Measurements from ENCODE around the gene ERCC4. TPM values are rescaled to one million over a fixed set of nuclear protein-coding genes. Genes with fewer than 3 reads are reported as not detected.

ERCC4 gene
- total RNA-seq, 1 experiment from 2014 or later = 7.1 TPM

- Histone ChIP-seq H3K4me1 (peaks cover 25% of the 10 kb centered on the region), H3K27me3 (replicated peaks; ENCODE audit: control insufficient read depth, insufficient read depth, low read length) (no peaks in the 10 kb centered on the region), H3K4me3 (ENCODE audit: low read depth, low read length) (no peak overlapping the region), H3K36me3 (ENCODE audit: control insufficient read depth, insufficient read depth, low read length) (no peaks in the 10 kb centered on the region), H3K9me3 (no peaks in the 10 kb centered on the region)
- Mint-ChIP-seq H3K36me3 (ENCODE audit: insufficient read depth, unreplicated experiment) (no peaks in the 10 kb centered on the region), H3K9me3 (ENCODE audit: unreplicated experiment) (no peaks in the 10 kb centered on the region), H3K4me1 (ENCODE audit: low read depth, unreplicated experiment) (peaks cover 29% of the 10 kb centered on the region), H3K4me3 (ENCODE audit: unreplicated experiment) (peak overlapping the region; percentile 82), H3K27ac (ENCODE audit: unreplicated experiment) (peak overlapping the region; percentile 95), H3K27me3 (ENCODE audit: insufficient read depth, unreplicated experiment) (no peaks in the 10 kb centered on the region)
- ChIA-PET POLR2A (interaction anchor here (0.5 kb wide), 1 partner anchor 110 kb away, joined by 5 read pairs; no protein-coding TSS in a partner anchor), CTCF (no interaction called here)
- no peak for DNase-seq
- intact Hi-C loops (cut with micrococcal nuclease; ENCODE audit: unreplicated experiment) = loop anchor here (5.0 kb wide), 1 partner anchor 36 kb away; the partner anchor contains the start of gene ERCC4
- no TSS peak for BruUV-seq (replicated peaks)
- TF ChIP-seq, protein P1, sequence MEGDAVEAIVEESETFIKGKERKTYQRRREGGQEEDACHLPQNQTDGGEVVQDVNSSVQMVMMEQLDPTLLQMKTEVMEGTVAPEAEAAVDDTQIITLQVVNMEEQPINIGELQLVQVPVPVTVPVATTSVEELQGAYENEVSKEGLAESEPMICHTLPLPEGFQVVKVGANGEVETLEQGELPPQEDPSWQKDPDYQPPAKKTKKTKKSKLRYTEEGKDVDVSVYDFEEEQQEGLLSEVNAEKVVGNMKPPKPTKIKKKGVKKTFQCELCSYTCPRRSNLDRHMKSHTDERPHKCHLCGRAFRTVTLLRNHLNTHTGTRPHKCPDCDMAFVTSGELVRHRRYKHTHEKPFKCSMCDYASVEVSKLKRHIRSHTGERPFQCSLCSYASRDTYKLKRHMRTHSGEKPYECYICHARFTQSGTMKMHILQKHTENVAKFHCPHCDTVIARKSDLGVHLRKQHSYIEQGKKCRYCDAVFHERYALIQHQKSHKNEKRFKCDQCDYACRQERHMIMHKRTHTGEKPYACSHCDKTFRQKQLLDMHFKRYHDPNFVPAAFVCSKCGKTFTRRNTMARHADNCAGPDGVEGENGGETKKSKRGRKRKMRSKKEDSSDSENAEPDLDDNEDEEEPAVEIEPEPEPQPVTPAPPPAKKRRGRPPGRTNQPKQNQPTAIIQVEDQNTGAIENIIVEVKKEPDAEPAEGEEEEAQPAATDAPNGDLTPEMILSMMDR (IDR thresholded peaks at IDR 0.05; ENCODE audit: insufficient read depth in 1 of 2, low read depth in 1 of 2, low read length in 1 of 2, severe bottlenecking in 1 of 2, unreplicated experiment in 1 of 2) = no peak
Measured at GRCh38 chr16:13958474-13958873, 38.5 kb downstream of the ERCC4 start.

GRCh38 chr16:13959626-13960025 lies 39.7 kb downstream of the ERCC4 start:
- Histone ChIP-seq H3K36me3 (ENCODE audit: control insufficient read depth, insufficient read depth, low read length) (no peaks in the 10 kb centered on the region), H3K4me3 (ENCODE audit: low read depth, low read length) (no peak overlapping the region), H3K27me3 (replicated peaks; ENCODE audit: control insufficient read depth, insufficient read depth, low read length) (no peaks in the 10 kb centered on the region), H3K4me1 (peaks cover 25% of the 10 kb centered on the region), H3K9me3 (no peaks in the 10 kb centered on the region)
- BruUV-seq (replicated peaks) = no TSS peak
- TF ChIP-seq, protein P1 (IDR thresholded peaks at IDR 0.05; ENCODE audit: insufficient read depth in 1 of 2, low read depth in 1 of 2, low read length in 1 of 2, severe bottlenecking in 1 of 2, unreplicated experiment in 1 of 2) = no peak
- Mint-ChIP-seq H3K36me3 (ENCODE audit: insufficient read depth, unreplicated experiment) (no peaks in the 10 kb centered on the region), H3K4me1 (ENCODE audit: low read depth, unreplicated experiment) (peaks cover 29% of the 10 kb centered on the region), H3K27me3 (ENCODE audit: insufficient read depth, unreplicated experiment) (no peaks in the 10 kb centered on the region), H3K27ac (ENCODE audit: unreplicated experiment) (no peak overlapping the region), H3K4me3 (ENCODE audit: unreplicated experiment) (no peak overlapping the region), H3K9me3 (ENCODE audit: unreplicated experiment) (no peaks in the 10 kb centered on the region)
- no peak for DNase-seq
- ChIA-PET POLR2A (no interaction called here), CTCF (no interaction called here)
- intact Hi-C loops (cut with micrococcal nuclease; ENCODE audit: unreplicated experiment) = loop anchor here (5.0 kb wide), 1 partner anchor 37 kb away; the partner anchor contains the start of gene ERCC4

DNA sequence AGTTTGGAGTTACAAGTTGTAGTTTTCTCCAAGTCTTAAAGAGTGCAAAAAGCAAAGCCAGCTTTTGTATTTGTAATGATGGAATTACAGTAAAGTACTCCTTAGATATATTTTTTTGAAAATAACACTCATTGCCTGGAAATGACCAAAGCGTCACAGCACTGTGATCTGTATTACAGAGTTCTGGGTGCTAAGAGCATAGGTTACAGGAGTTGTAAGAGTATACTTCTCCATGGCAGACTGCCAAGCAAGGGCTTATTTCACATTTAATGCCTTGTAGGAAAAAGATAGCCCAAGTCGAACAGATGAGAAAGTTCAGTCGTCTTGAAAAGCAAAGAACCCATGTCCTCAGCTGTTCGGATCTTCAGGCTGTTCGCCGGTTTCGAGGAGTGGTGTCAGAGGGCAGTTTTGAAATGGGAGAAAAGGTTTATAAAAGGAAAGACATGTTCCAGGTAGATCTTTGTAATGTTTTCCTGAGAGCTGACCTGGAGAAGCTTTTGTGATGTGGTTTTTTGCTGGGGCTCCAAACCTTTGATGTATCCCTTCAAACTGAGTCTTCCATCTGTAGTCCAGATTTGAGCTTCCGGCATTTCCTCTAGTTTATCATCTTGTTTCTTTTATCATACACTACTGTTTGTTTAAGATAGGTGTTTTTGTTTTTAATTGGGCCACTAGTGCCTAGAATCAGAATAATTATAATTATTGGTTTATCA lies 41.3 kb downstream of the ERCC4 start:
- BruUV-seq (replicated peaks) = no TSS peak
- TF ChIP-seq, protein P1 (IDR thresholded peaks at IDR 0.05; ENCODE audit: insufficient read depth in 1 of 2, low read depth in 1 of 2, low read length in 1 of 2, severe bottlenecking in 1 of 2, unreplicated experiment in 1 of 2) = no peak
- Mint-ChIP-seq H3K27me3 (ENCODE audit: insufficient read depth, unreplicated experiment) (peaks cover 2% of the 10 kb centered on the region), H3K4me1 (ENCODE audit: low read depth, unreplicated experiment) (peaks cover 20% of the 10 kb centered on the region), H3K36me3 (ENCODE audit: insufficient read depth, unreplicated experiment) (no peaks in the 10 kb centered on the region), H3K4me3 (ENCODE audit: unreplicated experiment) (no peak overlapping the region), H3K9me3 (ENCODE audit: unreplicated experiment) (no peaks in the 10 kb centered on the region), H3K27ac (ENCODE audit: unreplicated experiment) (no peak overlapping the region)
- Histone ChIP-seq H3K4me3 (ENCODE audit: low read depth, low read length) (no peak overlapping the region), H3K9me3 (no peaks in the 10 kb centered on the region), H3K4me1 (peaks cover 25% of the 10 kb centered on the region), H3K36me3 (ENCODE audit: control insufficient read depth, insufficient read depth, low read length) (no peaks in the 10 kb centered on the region), H3K27me3 (replicated peaks; ENCODE audit: control insufficient read depth, insufficient read depth, low read length) (no peaks in the 10 kb centered on the region)
- intact Hi-C loops (cut with micrococcal nuclease; ENCODE audit: unreplicated experiment) = no loop called here
- CTCF ChIA-PET = no interaction called here
- no peak for DNase-seq
- POLR2A ChIA-PET = no interaction called here

Measured in Caco-2 (cell line).